PC-3 (cell line): ENCODE measurements around the gene KRTAP4-5.

Experiments used
- CTCF ChIP-seq: fragments of 300-600 bp; sonication (generic); conservative IDR thresholded peaks from 2 replicates; pipeline ENCODE4 v1.5.1; 2017; ENCODE audit warnings: antibody characterized with exemption, low read depth, mild to moderate bottlenecking, low read length
- EZH2phosphoT487 ChIP-seq: fragments of 300-600 bp; sonication (generic); IDR thresholded peaks from 2 replicates; pipeline ENCODE4 v1.6.1; 2018; ENCODE audit warnings: mild to moderate bottlenecking, antibody characterized with exemption, low read length, borderline replicate concordance

- TF ChIP-seq EZH2phosphoT487 (no peak), CTCF (no peak)
These were observed 28.7 kb upstream of the KRTAP4-5 start for GRCh38 chr17:41178341-41178740.
